Renal cortex interstitium (tissue), 3 donors: ENCODE results near the gene ISLR2. TPM values are rescaled to one million over a fixed set of nuclear protein-coding genes. Genes with fewer than 3 reads are reported as not detected.

ENCODE experiments used
- polyA plus RNA-seq, 3 donors: library from polyadenylated mRNA; unstranded; fragments of 120-200 nt; gene quantifications; one replicate each; pipeline ENCODE4 v1.2.1, GENCODE V29; 2013; ENCODE audit not compliant: insufficient read length in 3 of 3

ISLR2 gene
- polyA plus RNA-seq, 3 donors, result 0.68 to 1.4 (median 0.82) TPM

Other genes starting within 250 kb of the ISLR2 start
- 10 to 100 TPM; 64.1 to 84.0 (median 77.1) TPM for gene LOXL1, start 204.1 kb upstream of the ISLR2 start, polyA plus RNA-seq
- 10 to 100 TPM; 12.2 to 14.3 (median 13.8) TPM for gene STOML1, start 138.3 kb upstream of the ISLR2 start, polyA plus RNA-seq
- gene PML, start 135.9 kb upstream of the ISLR2 start, polyA plus RNA-seq, result 10 to 100 TPM; 26.9 to 39.2 (median 32.2) TPM
- under 1 TPM in 2 of 3 donors, not detected in 1; 0.24 to 0.51 TPM for gene GOLGA6A, start 48.0 kb upstream of the ISLR2 start, polyA plus RNA-seq
- gene ISLR, start 43.1 kb downstream of the ISLR2 start, polyA plus RNA-seq, result 10 to 100 TPM; 47.2 to 77.4 (median 47.3) TPM
- gene STRA6, start 72.2 kb downstream of the ISLR2 start, polyA plus RNA-seq, result 10 to 100 TPM; 24.4 to 40.6 (median 35.4) TPM
- gene CCDC33, start 105.7 kb downstream of the ISLR2 start, polyA plus RNA-seq, result 10 to 100 TPM in 1 of 3 donors, 1 to 10 TPM in 2; 5.0 to 10.7 (median 6.6) TPM
- 1 to 10 TPM in 2 of 3 donors, under 1 TPM in 1; 1.00 to 1.2 (median 1.1) TPM for gene CYP11A1, start 237.1 kb downstream of the ISLR2 start, polyA plus RNA-seq